A549 treated with Mapracorat at 1 μM for 4 hours (cell line): ENCODE data around the gene TFAP2C. TPM values are rescaled to one million over a fixed set of nuclear protein-coding genes. Genes with fewer than 3 reads are reported as not detected.

ENCODE experiments used
- total RNA-seq: library from RNA; stranded (reverse); fragments of 200-300 nt; extraction: Qiagen RNA extraction; gene quantifications from 5 replicates; pipeline ENCODE4 v1.2.3, GENCODE V29; 2022

Gene TFAP2C
- total RNA-seq = 13.1 to 15.0 TPM (median 13.5 TPM) in 5 replicates

GRCh38 chr20:56628873-56629463, at the start of gene TFAP2C:
TFAP2C (plus strand) TSS chr20:56629306; CDS start chr20:56629545, 239 bp downstream.

Other genes starting within 250 kb of the TFAP2C start
- gene AURKA, start 237.1 kb upstream of the TFAP2C start, total RNA-seq = 94.7 to 105 TPM (median 103 TPM) in 5 replicates
- 34.6 to 39.8 TPM (median 36.4 TPM) in 5 replicates for gene CSTF1, start 236.7 kb upstream of the TFAP2C start, total RNA-seq
- gene CASS4, start 217.0 kb upstream of the TFAP2C start, total RNA-seq = 0.05 to 0.06 TPM in 2 of 5 replicates, not detected in the others
- gene RTF2, start 160.7 kb upstream of the TFAP2C start, total RNA-seq = 81.2 to 97.5 TPM (median 88.2 TPM) in 5 replicates
- gene FAM209A, start 104.6 kb upstream of the TFAP2C start, total RNA-seq = 0.28 to 0.43 TPM (median 0.30 TPM) in 4 of 5 replicates, not detected in the other
- gene FAM209B, start 96.1 kb upstream of the TFAP2C start, total RNA-seq = 0.22 to 0.67 TPM (median 0.34 TPM) in 5 replicates